HEK293 (cell line): ENCODE data around the gene DISP3.

Experiments
- YY1 ChIP-seq: fragments of 450-650 bp; formaldehyde crosslinking; IDR thresholded peaks from 2 replicates; pipeline ENCODE4 v1.5.1; 2018; ENCODE audit warnings: missing biosample characterization, missing genetic modification characterization
- ZSCAN16 ChIP-seq: fragments of 450-650 bp; formaldehyde crosslinking; IDR thresholded peaks from 2 replicates; pipeline ENCODE4 v1.5.1; 2016; ENCODE audit warnings: missing biosample characterization, missing genetic modification characterization

DNA sequence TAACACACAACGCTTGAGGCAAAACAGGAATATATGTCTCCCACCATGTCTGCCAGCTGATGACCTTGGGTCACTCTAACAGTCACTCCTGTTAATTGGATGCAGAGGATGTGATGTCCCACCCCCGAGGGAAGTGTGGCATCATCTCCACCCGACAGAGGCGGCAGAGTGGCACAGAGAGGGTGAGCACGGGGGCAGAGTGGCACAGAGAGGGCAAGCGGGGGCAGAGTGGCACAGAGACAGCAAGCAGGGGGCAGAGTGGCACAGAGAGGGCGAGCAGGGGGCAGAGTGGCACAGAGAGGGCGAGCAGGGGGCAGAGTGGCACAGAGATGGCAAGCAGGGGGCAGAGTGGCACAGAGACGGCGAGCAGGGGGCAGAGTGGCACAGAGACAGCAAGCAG lies 44.3 kb downstream of the DISP3 start:
- TF ChIP-seq YY1 (tag by site-specific recombination) (no peak), ZSCAN16 (no peak)
